ENCODE results near the gene ZMYND11. TPM values are rescaled to one million over a fixed set of nuclear protein-coding genes. Genes with fewer than 3 reads are reported as not detected.

ZMYND11 gene
- total RNA-seq, 4 donors from 2014 or later, result 127 to 179 (median 154) TPM

DNA sequence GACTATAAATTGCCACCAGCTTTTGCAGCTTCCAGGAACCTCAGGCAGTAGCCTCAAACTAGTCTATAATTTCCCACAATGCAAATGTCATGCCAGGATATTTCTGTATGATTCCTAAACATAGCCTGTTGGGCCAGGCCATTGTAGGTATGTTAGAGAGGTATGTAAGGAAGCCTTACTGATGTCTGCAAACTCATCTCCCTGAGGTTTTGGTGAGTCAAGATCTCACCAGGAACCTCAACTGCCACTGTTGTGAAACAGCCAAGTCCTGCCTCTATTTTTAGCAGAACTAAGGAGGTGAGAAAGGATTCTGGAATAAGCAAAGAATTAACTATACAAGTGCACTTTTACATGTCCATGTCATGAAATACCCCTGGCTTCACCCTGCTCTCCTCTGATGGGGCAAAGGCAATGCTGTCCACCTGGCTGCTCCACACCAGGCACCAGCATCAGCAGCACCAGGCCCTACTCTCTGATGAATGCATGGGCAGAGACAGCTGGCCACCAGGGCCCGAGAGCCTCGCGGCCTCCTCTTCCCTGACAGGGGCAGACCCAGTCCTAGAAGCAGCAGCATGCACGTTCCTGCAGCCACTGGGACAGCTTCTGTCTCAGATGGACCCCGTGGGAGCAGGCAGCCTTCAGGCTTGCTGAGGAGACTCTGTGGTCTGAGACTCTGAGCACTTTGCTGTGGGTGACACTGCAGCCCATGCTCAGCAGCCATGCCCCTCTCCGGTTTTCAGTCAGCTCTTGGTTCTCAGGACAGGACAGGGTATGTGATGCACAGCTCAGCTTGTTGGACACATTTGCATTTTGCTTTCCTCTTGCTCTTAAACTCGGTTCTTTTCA lies 147.3 kb downstream of the ZMYND11 start:
- H3K9me3 ChIP-seq, result no peaks in the 10 kb centered on the region
- H3K4me3 ChIP-seq (replicated peaks in 1 of 3), result no peak overlapping the region
- no peak overlapping the region for H3K27ac ChIP-seq
- WGBS, 2 donors, result 82 to 88% methylated on average over 6 to 7 of the region's 7 CpGs
- H3K27me3 ChIP-seq, result no peaks in the 10 kb centered on the region
- peaks cover 6 to 14% of the 10 kb centered on the region in 2 donors for H3K36me3 ChIP-seq
- intact Hi-C loops (cut with DNase I), result no loop called here
- no peak for DNase-seq
- TF ChIP-seq POLR2A (IDR thresholded peaks at IDR 0.05) (no peak), CTCF (IDR thresholded peaks at IDR 0.05) (no peak)
- no peaks in the 10 kb centered on the region for H3K4me1 ChIP-seq

- H3K36me3 ChIP-seq, result peaks cover 6 to 14% of the 10 kb centered on the region in 2 donors
- no peaks in the 10 kb centered on the region for H3K4me1 ChIP-seq
- no peak overlapping the region for H3K4me3 ChIP-seq (replicated peaks in 1 of 3)
- TF ChIP-seq POLR2A (IDR thresholded peaks at IDR 0.05), result no peak
- TF ChIP-seq CTCF (IDR thresholded peaks at IDR 0.05), result no peak
- no peak for DNase-seq
- intact Hi-C loops (cut with DNase I), result no loop called here
- no peaks in the 10 kb centered on the region for H3K27me3 ChIP-seq
- no peak overlapping the region for H3K27ac ChIP-seq
- H3K9me3 ChIP-seq, result no peaks in the 10 kb centered on the region
- 92 to 96% methylated on average over 8 of the region's 8 CpGs for WGBS, 2 donors
These were observed 147.9 kb downstream of the ZMYND11 start for GRCh38 chr10:283140-283479.

DNA sequence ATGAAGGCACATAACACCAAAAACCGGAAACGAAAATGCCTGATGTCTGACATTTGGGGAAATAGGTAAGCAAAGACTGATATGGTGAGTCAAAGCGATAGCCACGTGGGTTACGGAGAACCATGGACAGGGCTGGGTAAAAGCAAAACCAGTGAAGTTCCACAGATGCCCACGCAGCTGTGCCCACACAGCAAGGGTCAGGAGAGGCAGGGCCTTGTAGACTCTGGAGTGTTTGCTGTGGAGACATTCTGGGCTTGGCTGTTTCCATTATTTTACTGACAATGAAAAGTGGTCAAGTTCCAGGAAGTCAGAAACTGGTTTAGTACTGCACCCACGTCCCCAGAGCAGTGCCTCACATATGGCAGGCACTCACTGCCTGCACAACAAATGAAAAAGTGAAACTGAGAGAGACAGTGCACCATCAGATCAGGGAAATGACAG lies 148.7 kb downstream of the ZMYND11 start:
- H3K27me3 ChIP-seq, result no peaks in the 10 kb centered on the region
- TF ChIP-seq POLR2A (IDR thresholded peaks at IDR 0.05), result no peak
- no peak for TF ChIP-seq CTCF (IDR thresholded peaks at IDR 0.05)
- H3K4me3 ChIP-seq (replicated peaks in 1 of 3), result no peak overlapping the region
- H3K27ac ChIP-seq, result no peak overlapping the region
- H3K36me3 ChIP-seq, result peaks cover 6 to 14% of the 10 kb centered on the region in 2 donors
- H3K9me3 ChIP-seq, result no peaks in the 10 kb centered on the region
- no peaks in the 10 kb centered on the region for H3K4me1 ChIP-seq
- no peak for DNase-seq
- 90 to 95% methylated on average over 7 of the region's 7 CpGs for WGBS, 2 donors
- intact Hi-C loops (cut with DNase I), result no loop called here

- Histone ChIP-seq H3K4me1 (no peaks in the 10 kb centered on the region), H3K27ac (no peak overlapping the region), H3K27me3 (no peaks in the 10 kb centered on the region), H3K9me3 (no peaks in the 10 kb centered on the region), H3K36me3 (peaks cover 6 to 10% of the 10 kb centered on the region in 2 donors), H3K4me3 (replicated peaks in 1 of 3) (no peak overlapping the region)
- DNase-seq, result no peak
- WGBS, 2 donors, result 88 to 91% methylated on average over 15 of the region's 15 CpGs
- intact Hi-C loops (cut with DNase I), result no loop called here
- TF ChIP-seq CTCF (IDR thresholded peaks at IDR 0.05), result no peak
- no peak for TF ChIP-seq POLR2A (IDR thresholded peaks at IDR 0.05)
These were observed 150.0 kb downstream of the ZMYND11 start for GRCh38 chr10:285216-285615.

GRCh38 chr10:287026-287709 lies 151.9 kb downstream of the ZMYND11 start:
- no peak for DNase-seq
- no peaks in the 10 kb centered on the region for H3K27me3 ChIP-seq
- no peak overlapping the region for H3K4me3 ChIP-seq (replicated peaks in 1 of 3)
- peaks cover 6% of the 10 kb centered on the region in 2 donors for H3K36me3 ChIP-seq
- no peak overlapping the region for H3K27ac ChIP-seq
- no peaks in the 10 kb centered on the region for H3K9me3 ChIP-seq
- intact Hi-C loops (cut with DNase I), result no loop called here
- TF ChIP-seq POLR2A (IDR thresholded peaks at IDR 0.05), result no peak
- no peak for TF ChIP-seq CTCF (IDR thresholded peaks at IDR 0.05)
- H3K4me1 ChIP-seq, result no peaks in the 10 kb centered on the region
- WGBS, 2 donors, result 88 to 89% methylated on average over 4 of the region's 4 CpGs
